GM12891 (cell line): ENCODE data around the gene TRMU.

ENCODE experiments used
- POLR2A ChIP-seq: IDR thresholded peaks from 2 replicates; pipeline ENCODE4 v1.6.1; 2011; ENCODE audit warnings: low read depth, low read length, control low read depth
- POLR2AphosphoS5 ChIP-seq: IDR thresholded peaks from 2 replicates; pipeline ENCODE4 v1.6.1; 2011; ENCODE audit warnings: low read depth, low read length, control low read depth

GRCh38 chr22:46372686-46373085 is 37.2 kb downstream of the TRMU start:
- TF ChIP-seq POLR2A (no peak), POLR2AphosphoS5 (no peak)
